Cardiac fibroblast (primary cell): Measurements from ENCODE around the gene ZDBF2.

ENCODE experiments used
- DNase-seq, 2 donors: peaks; one replicate each; pipeline versions ENCODE4 v3.0.0 to v3.0.0-alpha.2; 2010; ENCODE audit warnings: low read depth in 2 of 2
- H3K4me3 ChIP-seq, 2 donors: replicated peaks in 1 of 2; 1 replicate in 1 of 2; 2 replicates in 1 of 2; pipeline ENCODE4 v1.5.1; 2011; ENCODE audit warnings: low read depth in 2 of 2, low read length in 2 of 2, mild to moderate bottlenecking in 2 of 2, moderate library complexity in 1 of 2
- CTCF ChIP-seq: IDR thresholded peaks from one replicate; pipeline ENCODE4 v1.5.1; 2011; ENCODE audit warnings: low read depth, mild to moderate bottlenecking, low read length, inconsistent platforms

Gene ZDBF2

GRCh38 chr2:206361407-206362045 is 87.1 kb downstream of the ZDBF2 start:
- H3K4me3 ChIP-seq: no peak overlapping the region
- DNase-seq: no peak
- TF ChIP-seq CTCF: no peak
